GM13976 (cell line): ENCODE measurements around the gene APBA3.

ENCODE experiments used
- DNase-seq: peaks from one replicate; pipeline ENCODE4 v3.0.0; 2012; ENCODE audit warnings: low spot score
- CTCF ChIP-seq: IDR thresholded peaks from 2 replicates; pipeline ENCODE4 v1.5.1; 2012; ENCODE audit warnings: borderline replicate concordance, mild to moderate bottlenecking; ENCODE audit not compliant: insufficient read depth; ENCODE audit errors: extremely low read depth, missing control alignments, control extremely low read depth
- in situ Hi-C: fragments of 300-500 bp; cut with MboI; formaldehyde crosslinking; loops from one replicate; pipeline ENCODE4 v1.12.0; 2022; ENCODE audit warnings: low sequenced_read_pairs, mixed read lengths, inconsistent platforms; ENCODE audit not compliant: unreplicated experiment

Gene APBA3

DNA sequence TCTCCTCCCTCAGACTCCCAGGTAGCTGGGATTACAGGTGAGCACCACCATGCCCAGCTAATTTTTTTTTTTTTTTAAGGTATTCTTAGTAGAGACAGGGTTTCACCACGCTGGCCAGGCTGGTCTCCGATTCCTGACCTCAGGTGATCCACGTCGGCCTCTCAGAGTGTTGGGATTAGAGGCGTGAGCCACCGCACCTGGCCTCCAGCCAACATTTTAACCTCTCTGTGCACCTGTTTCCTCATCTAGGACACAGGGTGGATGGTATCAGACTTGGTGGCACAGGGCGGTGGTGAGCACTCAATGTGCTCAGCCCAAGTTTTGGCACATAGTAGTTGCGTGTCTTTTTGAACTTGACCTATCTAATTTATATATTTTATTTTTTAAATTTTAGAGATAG is 12.5 kb downstream of the APBA3 start:
- DNase-seq = no peak
- no peak for TF ChIP-seq CTCF
- in situ Hi-C loops = no loop called here

GRCh38 chr19:3746371-3747056 is 15.0 kb downstream of the APBA3 start:
- DNase-seq = no peak
- in situ Hi-C loops = no loop called here
- TF ChIP-seq CTCF = no peak

GRCh38 chr19:3745363-3746045 is 16.0 kb downstream of the APBA3 start:
- in situ Hi-C loops = no loop called here
- DNase-seq = no peak
- TF ChIP-seq CTCF = no peak

GRCh38 chr19:3743486-3743885 is 18.0 kb downstream of the APBA3 start:
- no peak for DNase-seq
- no peak for TF ChIP-seq CTCF
- in situ Hi-C loops = no loop called here

GRCh38 chr19:3740431-3740830 is 21.1 kb downstream of the APBA3 start:
- no peak for TF ChIP-seq CTCF
- in situ Hi-C loops = no loop called here
- DNase-seq = no peak

DNA sequence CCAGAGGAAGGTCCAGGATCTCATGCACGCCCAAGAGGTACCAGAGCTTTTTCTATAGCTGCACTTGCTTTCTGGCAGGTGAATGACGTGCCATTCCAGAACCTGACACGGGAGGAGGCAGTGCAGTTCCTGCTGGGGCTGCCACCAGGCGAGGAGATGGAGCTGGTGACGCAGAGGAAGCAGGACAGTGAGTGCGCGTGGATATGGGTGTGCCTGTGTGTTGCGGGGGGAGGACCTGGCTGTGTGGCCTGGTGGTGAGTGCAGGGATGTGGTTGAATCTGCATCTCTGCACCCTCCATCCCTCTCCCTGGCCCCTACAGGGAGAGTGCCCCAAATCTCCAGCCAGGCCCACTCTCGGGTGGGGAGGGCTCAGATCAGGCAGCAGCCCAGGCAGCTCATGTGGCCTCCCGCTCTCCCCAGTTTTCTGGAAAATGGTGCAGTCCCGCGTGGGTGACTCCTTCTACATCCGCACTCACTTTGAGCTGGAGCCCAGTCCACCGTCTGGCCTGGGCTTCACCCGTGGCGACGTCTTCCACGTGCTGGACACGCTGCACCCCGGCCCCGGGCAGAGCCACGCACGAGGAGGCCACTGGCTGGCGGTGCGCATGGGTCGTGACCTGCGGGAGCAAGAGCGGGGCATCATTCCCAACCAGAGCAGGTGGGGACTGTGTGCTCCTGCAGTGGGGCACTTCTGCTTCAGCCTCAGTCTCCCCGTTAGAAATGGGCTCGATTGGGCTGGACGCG is 22.8 kb downstream of the APBA3 start:
- DNase-seq = no peak
- in situ Hi-C loops = no loop called here
- TF ChIP-seq CTCF = no peak
